Measurements from ENCODE around the gene SESN1.

DNA sequence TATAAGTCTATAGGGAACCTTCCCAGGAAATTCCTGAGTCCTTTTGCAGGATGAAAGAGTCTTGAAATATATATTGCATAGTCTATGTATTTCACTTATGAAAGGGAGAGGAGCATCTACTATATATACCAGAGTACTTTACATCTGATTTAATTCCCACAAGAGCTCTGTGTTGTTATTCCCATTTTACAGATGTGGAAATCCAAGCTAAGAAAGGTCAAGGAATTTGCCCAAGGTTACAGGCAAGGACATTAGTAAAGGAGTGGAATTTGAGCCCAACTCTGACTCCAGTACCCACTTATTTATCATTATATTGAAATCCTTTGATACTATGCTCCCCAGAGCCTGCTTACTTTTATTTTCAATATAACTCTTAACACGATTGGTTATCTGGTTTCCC lies 2.6 kb downstream of the SESN1 start:
- TF ChIP-seq, protein P1, sequence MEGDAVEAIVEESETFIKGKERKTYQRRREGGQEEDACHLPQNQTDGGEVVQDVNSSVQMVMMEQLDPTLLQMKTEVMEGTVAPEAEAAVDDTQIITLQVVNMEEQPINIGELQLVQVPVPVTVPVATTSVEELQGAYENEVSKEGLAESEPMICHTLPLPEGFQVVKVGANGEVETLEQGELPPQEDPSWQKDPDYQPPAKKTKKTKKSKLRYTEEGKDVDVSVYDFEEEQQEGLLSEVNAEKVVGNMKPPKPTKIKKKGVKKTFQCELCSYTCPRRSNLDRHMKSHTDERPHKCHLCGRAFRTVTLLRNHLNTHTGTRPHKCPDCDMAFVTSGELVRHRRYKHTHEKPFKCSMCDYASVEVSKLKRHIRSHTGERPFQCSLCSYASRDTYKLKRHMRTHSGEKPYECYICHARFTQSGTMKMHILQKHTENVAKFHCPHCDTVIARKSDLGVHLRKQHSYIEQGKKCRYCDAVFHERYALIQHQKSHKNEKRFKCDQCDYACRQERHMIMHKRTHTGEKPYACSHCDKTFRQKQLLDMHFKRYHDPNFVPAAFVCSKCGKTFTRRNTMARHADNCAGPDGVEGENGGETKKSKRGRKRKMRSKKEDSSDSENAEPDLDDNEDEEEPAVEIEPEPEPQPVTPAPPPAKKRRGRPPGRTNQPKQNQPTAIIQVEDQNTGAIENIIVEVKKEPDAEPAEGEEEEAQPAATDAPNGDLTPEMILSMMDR (IDR thresholded peaks at IDR 0.05) = no peak
- no peak for TF ChIP-seq MLX (CRISPR knock-in tag; IDR thresholded peaks at IDR 0.05)
- TF ChIP-seq E2F1 (CRISPR knock-in tag; IDR thresholded peaks at IDR 0.05) = no peak
- TF ChIP-seq NR3C1 (CRISPR knock-in tag; conservative IDR thresholded peaks at IDR 0.05; ENCODE audit: low read depth) = no peak
- TF ChIP-seq CREM (CRISPR knock-in tag; IDR thresholded peaks at IDR 0.05) = no peak
- TF ChIP-seq, protein P2, sequence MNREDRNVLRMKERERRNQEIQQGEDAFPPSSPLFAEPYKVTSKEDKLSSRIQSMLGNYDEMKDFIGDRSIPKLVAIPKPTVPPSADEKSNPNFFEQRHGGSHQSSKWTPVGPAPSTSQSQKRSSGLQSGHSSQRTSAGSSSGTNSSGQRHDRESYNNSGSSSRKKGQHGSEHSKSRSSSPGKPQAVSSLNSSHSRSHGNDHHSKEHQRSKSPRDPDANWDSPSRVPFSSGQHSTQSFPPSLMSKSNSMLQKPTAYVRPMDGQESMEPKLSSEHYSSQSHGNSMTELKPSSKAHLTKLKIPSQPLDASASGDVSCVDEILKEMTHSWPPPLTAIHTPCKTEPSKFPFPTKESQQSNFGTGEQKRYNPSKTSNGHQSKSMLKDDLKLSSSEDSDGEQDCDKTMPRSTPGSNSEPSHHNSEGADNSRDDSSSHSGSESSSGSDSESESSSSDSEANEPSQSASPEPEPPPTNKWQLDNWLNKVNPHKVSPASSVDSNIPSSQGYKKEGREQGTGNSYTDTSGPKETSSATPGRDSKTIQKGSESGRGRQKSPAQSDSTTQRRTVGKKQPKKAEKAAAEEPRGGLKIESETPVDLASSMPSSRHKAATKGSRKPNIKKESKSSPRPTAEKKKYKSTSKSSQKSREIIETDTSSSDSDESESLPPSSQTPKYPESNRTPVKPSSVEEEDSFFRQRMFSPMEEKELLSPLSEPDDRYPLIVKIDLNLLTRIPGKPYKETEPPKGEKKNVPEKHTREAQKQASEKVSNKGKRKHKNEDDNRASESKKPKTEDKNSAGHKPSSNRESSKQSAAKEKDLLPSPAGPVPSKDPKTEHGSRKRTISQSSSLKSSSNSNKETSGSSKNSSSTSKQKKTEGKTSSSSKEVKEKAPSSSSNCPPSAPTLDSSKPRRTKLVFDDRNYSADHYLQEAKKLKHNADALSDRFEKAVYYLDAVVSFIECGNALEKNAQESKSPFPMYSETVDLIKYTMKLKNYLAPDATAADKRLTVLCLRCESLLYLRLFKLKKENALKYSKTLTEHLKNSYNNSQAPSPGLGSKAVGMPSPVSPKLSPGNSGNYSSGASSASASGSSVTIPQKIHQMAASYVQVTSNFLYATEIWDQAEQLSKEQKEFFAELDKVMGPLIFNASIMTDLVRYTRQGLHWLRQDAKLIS (CRISPR knock-in tag; IDR thresholded peaks at IDR 0.05; ENCODE audit: borderline replicate concordance) = no peak
- TF ChIP-seq ZNF232 (CRISPR knock-in tag; IDR thresholded peaks at IDR 0.05) = no peak
